Coronary artery (tissue), 2 donors: ENCODE measurements around the gene IARS2.

Experiments
- DNase-seq: peaks from one replicate; pipeline ENCODE4 v3.0.0-alpha.2; 2017; ENCODE audit warnings: low spot score
- H3K27ac ChIP-seq, 2 donors: fragments of 200-600 bp; sonication (generic); one replicate each; pipeline ENCODE4 v1.5.1; 2016 to 2019
- H3K4me3 ChIP-seq: fragments of 200-600 bp; sonication (generic); 2 replicates; pipeline ENCODE4 v1.5.1; 2016; ENCODE audit warnings: mild to moderate bottlenecking, moderate library complexity
- CTCF ChIP-seq: fragments of 200-600 bp; sonication (generic); IDR thresholded peaks from one replicate; pipeline ENCODE4 v1.5.1; 2019; ENCODE audit warnings: antibody characterized with exemption

IARS2 gene

GRCh38 chr1:220094016-220094911 lies at the start of gene IARS2:
Gene IARS2, plus strand, starts transcription at chr1:220094132. Its CDS starts 85 bp downstream, at chr1:220094217.
- no peak for TF ChIP-seq CTCF
- Histone ChIP-seq H3K27ac (peak within 1 kb of the TSS; percentile 80 to 86), H3K4me3 (peak within 1 kb of the TSS; percentile 85)
- peak; percentile 89 for DNase-seq

- Histone ChIP-seq H3K27ac (no peak overlapping the region), H3K4me3 (peak overlapping the region; percentile 91)
- no peak for DNase-seq
- TF ChIP-seq CTCF = no peak
Measured at GRCh38 chr1:220044678-220045355, 49.1 kb upstream of the IARS2 start.

DNA sequence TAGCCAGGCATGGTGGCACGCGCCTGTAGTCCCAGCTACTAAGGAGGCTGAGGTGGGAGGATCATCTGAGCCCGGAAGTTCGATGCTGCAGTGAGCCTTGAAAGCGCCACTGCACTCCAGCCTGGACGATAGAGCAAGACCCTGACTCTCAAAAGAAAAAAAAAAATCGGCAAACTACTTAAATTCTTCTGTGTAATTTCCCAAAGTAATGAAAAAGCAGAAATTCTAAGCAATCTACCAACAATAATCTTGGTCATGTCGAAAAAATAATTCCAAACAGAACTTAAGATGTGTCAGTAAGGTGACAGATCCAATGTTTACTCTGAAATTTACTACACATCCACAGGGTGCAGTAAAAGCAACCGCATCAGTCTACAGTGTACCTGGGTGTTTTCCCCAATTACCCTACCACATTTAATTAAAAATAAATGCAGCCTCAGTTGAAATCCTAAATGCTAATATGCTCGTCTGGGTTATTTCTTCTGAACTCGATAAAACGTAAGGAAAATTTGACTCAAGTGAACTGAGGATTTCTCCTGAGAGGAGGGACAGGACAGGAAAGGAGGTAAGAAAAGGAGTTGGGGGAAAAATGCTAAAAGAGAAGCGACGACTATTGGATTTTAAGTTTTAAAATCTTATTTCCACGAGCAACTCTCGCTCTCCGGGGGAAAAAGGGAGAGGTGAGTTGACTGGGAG lies 48.4 kb upstream of the IARS2 start:
- no peak for TF ChIP-seq CTCF
- H3K4me3 ChIP-seq = peak overlapping the region; percentile 91
- H3K27ac ChIP-seq = peak overlapping the region; percentile 75 to 93
- DNase-seq = no peak

GRCh38 chr1:220046052-220046930 lies 47.6 kb upstream of the IARS2 start, which contains the start of gene EPRS1:
Gene EPRS1, minus strand, starts transcription at chr1:220046505. Its CDS starts 117 bp downstream, at chr1:220046388.
- DNase-seq = peak; percentile 94
- H3K27ac ChIP-seq = peak within 1 kb of the TSS; percentile 75 to 93

DNA sequence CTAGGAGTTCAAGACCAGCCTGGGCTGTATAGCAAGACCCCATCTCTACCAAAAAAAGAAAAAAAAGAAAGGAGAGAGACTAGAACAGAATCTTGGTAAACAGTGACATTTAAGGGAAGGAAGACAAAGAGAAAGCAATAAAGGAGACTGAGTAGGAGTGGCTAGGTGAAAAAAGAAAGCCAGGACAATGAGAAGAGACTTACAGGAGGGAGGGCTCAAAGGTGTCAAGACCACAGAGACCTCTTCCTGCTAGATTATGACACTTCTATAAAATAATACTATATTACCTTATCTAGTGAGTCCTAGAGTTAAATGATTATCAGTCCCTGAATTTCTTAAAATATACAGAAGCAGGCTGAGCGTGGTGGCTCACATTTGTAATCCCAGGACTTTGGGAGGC lies 37.6 kb upstream of the IARS2 start:
- Histone ChIP-seq H3K4me3 (no peak overlapping the region), H3K27ac (no peak overlapping the region)
- no peak for DNase-seq
- no peak for TF ChIP-seq CTCF

More at GRCh38 chr1:220046052-220046930, 47.6 kb upstream of the IARS2 start, which contains the start of gene EPRS1:
- peak within 1 kb of the TSS; percentile 91 for H3K4me3 ChIP-seq
- TF ChIP-seq CTCF = peak; percentile 64

DNA sequence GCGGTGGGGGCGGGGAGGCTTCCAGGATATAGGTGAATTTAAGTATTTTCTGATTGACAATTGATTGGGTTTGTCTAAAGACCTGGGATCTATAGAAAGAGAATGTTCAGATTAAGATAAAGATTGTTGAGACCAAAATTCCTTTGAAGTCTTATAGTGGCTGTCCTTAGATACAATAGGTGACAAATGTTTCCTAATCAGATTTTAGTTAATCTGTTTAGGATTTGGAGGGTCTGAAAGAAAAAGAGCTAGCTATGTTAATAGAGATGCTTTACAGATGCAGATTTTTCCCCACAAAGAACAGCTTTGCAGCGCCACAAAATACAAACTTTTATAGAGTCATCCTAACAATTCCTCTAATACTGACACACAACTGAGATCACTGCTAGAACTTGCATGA lies 33.1 kb upstream of the IARS2 start:
- Histone ChIP-seq H3K4me3 (no peak overlapping the region), H3K27ac (no peak overlapping the region)
- no peak for DNase-seq
- TF ChIP-seq CTCF = no peak
